GM21825 (cell line): ENCODE data around the gene NAA20.

Experiments
- ATAC-seq: cut with Tn5 transposase; IDR thresholded peaks from one replicate; pipeline ENCODE4 v1.9.1; 2021; ENCODE audit warnings: mild to moderate bottlenecking, moderate library complexity; ENCODE audit not compliant: unreplicated experiment

Gene NAA20

DNA sequence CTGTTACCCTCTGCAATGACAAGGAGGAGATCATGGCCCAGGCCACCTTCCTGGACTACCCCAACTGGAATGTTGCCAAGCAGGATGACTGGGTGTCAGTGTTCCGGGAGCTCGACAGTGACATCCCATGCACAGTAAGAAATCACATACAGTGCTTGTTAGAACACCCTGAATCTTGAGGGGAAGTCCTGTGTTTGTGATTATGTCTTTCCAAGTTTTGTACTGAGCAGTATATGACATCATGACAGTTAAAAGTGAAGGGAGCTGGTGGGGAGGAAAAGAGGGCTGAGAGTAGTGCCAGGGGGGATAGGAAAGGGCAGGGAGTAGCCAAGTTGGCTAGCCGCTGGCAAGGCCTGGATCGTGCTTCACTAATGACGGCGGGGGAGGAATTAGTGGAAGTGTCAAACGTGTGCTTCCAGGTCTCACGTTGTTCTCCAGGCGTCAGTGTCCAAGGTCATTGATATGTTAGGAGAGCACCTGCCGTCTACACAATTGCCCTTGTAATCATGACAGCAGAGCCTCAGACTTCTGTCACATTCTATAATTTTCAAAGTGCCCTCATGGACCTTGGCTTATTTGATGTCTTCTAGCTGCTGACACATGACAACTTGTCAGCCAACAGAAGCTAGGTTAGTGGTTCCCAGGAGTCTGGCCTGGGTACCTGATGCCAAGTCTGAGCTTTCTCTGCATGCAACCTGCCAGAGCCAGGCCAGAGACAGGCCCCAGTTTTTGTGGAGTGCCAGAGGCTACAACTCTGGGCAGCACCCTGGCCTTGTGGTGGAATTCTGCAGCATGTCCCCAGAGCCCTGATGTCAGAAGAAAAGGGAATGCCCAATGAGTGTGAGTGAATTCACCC, 53.9 kb downstream of the NAA20 start:
- no peak for ATAC-seq

DNA sequence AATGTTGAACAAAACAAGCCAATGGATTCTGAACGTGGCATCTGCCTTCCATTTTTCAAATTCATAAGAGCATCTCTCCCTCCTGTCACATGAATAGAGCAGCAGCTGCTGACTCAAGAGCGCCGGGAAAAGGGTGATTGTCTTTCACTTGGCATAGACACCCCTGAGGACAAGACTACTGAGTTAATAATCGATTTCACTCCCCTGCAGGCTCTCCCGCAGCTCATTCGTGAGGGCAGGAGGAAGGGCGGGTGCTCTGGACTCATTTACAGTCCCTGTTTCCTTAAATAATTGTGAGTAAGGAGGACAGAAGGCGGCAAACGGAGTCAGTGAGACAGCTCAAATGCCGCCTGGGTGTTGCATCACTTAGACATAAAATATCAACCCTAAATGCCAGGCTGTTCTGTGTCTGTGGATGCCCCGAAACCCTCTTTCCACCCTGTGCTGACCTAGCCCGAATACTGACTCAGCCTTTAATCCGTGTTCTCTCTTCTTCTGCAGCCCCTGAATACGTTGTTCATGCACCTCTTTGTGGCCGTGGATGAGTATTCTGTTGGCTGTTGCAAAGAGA, 56.7 kb downstream of the NAA20 start:
- no peak for ATAC-seq

DNA sequence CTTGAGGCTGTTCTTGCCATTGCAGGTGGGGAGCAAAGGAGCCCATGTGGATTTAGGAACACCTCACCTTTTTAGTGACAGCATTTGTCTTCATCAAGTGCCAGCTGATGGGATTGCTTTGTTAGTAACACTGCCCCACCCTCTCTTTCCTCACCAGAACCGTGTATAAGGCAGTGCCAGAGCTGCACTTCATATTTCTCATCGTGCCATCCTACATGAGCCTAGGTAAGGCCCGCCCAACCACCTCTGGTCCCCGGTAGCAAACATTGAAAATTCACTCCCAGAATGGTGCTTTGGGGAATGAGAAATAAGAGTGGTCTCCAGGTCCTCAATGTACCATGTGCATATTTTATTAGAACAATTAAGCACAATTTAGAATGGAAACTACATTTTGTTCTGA, 57.9 kb downstream of the NAA20 start:
- ATAC-seq: no peak

DNA sequence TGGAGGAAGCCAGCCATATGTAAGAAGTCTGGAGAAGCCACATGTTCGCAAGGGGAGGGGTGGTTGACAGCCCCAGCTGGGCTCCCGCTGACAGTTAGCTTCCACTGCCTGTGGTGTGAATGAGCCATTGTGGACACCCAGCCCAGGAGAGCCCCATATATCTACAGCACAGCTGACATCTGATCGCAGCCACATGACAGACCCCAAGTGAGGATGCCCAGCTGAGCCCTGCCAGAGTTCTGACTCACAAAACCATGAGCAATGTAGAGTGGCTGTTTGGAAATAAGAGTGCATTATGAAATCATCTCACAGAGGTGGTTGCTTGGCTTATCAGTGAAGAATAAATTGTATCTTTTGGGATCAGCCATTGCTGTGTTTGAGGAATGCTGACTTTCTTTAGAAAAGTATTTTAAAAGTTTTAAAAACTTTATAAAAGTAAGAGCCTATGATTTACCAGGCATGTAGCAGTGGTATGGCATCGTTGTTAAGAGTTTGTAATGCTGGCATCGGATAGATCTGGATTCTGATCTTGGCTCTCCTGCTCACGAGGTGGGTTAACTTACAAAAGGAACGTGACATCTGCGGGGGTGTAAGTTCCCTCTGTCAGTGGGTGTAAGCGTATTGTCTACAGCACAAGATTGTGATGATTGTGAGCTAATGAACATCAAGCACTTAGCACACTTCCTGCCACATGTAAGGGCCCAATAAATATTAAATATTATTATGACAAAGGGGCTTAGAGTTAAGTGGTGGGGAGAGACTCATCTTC, 59.3 kb downstream of the NAA20 start:
- no peak for ATAC-seq

GRCh38 chr20:20078041-20078440, 60.9 kb downstream of the NAA20 start:
- no peak for ATAC-seq

DNA sequence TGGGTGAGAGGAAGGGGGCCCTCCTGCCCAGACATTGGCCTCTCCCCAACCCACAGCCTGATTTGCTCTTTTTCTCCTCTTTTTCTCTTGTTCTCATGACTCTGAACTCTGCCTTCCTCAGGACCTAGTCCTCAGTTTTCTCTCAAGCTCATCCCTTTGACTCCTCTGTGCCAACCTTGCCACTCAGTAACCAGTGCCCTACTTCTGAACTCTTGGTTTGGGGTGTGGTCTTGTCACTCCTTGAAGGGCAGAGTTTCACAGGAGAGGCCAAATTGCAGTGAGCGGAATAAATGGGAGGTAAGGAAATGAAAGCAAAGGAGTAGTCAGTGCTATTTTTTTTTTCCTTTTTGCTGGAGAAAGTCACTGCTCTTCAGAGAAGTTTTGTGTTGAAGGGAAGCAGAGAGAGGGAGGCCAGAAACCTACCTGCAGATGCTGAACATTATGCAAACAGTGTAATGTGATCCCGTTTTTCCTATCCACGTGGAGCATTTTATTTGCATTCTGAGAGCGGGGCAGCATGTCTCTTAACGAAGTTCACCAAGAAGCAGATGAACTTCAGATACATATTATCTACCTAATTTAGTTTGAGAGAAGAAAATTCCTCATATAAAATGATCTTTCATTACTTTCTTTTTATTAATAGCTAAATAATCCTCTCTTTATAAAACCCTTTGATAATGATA, 62.1 kb downstream of the NAA20 start:
- no peak for ATAC-seq
